HEK293 (cell line): ENCODE measurements around the gene MCIDAS.

Source experiments
- CTCF ChIP-seq: fragments of 450-650 bp; formaldehyde crosslinking; IDR thresholded peaks from 2 replicates; pipeline ENCODE4 v1.5.1; 2016; ENCODE audit warnings: missing biosample characterization, missing genetic modification characterization
- HOXA7 ChIP-seq: sonication (generic); formaldehyde crosslinking; IDR thresholded peaks from 2 replicates; pipeline ENCODE4 v1.8.1; 2022; ENCODE audit warnings: missing genetic modification reagents, borderline replicate concordance
- ZNF76 ChIP-seq: fragments of 450-650 bp; formaldehyde crosslinking; IDR thresholded peaks from 2 replicates; pipeline ENCODE4; 2016; ENCODE audit warnings: low read depth, missing biosample characterization, missing genetic modification characterization, borderline replicate concordance

- TF ChIP-seq HOXA7, result no peak
- TF ChIP-seq CTCF (tag by site-specific recombination), result no peak
- no peak for TF ChIP-seq ZNF76 (tag by site-specific recombination)
Measured at GRCh38 chr5:55173687-55174230, 53.4 kb downstream of the MCIDAS start.
